Mesenteric fat pad (tissue), 1 donor: ENCODE measurements around the gene HNMT. TPM values are rescaled to one million over a fixed set of nuclear protein-coding genes. Genes with fewer than 3 reads are reported as not detected.
"Not testable (repeated sequence)": the region's sequence is repeated elsewhere in the genome, so short reads cannot be mapped to it uniquely, and the experiment has no call there.

Experiments
- DNase-seq: peaks from one replicate; pipeline ENCODE4 v3.0.0-alpha.2; 2020; ENCODE audit warnings: low spot score
- long read RNA-seq: library from polyadenylated mRNA; unstranded; transcript quantifications from one replicate; pipeline ENCODE4 v2.0.0, GENCODE V29; 2020
- total RNA-seq: library from RNA; stranded (reverse); fragmentation: NEBNext Ultra II Directional; extraction: Animal tissue kit (Norgen Biotek cat#: 25700); gene quantifications from one replicate; pipeline ENCODE4 v1.2.1, GENCODE V29; 2021
- donor health status: DM: yes; HTN: yes; CAD: no.

HNMT gene
- total RNA-seq, result 91.4 TPM
- long read RNA-seq, transcript HNMT-202 (6 exons, 3,295 nt), result major isoform, 123 of 152 reads
- long read RNA-seq, partial matches to known transcripts, result 1 of 152 reads
- long read RNA-seq, other reads (novel, unspliced or antisense), result 25 of 152 reads

GRCh38 chr2:137964066-137964858 is at the start of gene HNMT:
Gene HNMT, plus strand, starts transcription at chr2:137964473. Its CDS starts 19 bp downstream, at chr2:137964492.
- DNase-seq, result no peak

- DNase-seq, result no peak
Observed at GRCh38 chr2:137921105-137921880, 43.0 kb upstream of the HNMT start.

- DNase-seq, result not testable (repeated sequence)
Observed at GRCh38 chr2:137922171-137922570, 42.1 kb upstream of the HNMT start.

- DNase-seq, result no peak
Observed at GRCh38 chr2:137924019-137924418, 40.3 kb upstream of the HNMT start.

- DNase-seq, result no peak
Observed at GRCh38 chr2:137925599-137925998, 38.7 kb upstream of the HNMT start.

GRCh38 chr2:137927846-137928245 is 36.4 kb upstream of the HNMT start:
- DNase-seq, result no peak

GRCh38 chr2:137928547-137929518 is 35.4 kb upstream of the HNMT start:
- no peak for DNase-seq

- DNase-seq, result no peak
Observed at GRCh38 chr2:137929519-137929916, 34.8 kb upstream of the HNMT start.

- no peak for DNase-seq
Observed at GRCh38 chr2:137930146-137930545, 34.1 kb upstream of the HNMT start.

GRCh38 chr2:137935591-137935990 is 28.7 kb upstream of the HNMT start:
- no peak for DNase-seq

- DNase-seq, result no peak
Observed at GRCh38 chr2:137937246-137937645, 27.0 kb upstream of the HNMT start.

GRCh38 chr2:137937778-137938177 is 26.5 kb upstream of the HNMT start:
- no peak for DNase-seq

GRCh38 chr2:137938204-137938603 is 26.1 kb upstream of the HNMT start:
- DNase-seq, result no peak

- DNase-seq, result no peak
Observed at GRCh38 chr2:137939026-137939425, 25.2 kb upstream of the HNMT start.

GRCh38 chr2:137940154-137940553 is 24.1 kb upstream of the HNMT start:
- DNase-seq, result no peak

- DNase-seq, result no peak
Observed at GRCh38 chr2:137942037-137942832, 22.0 kb upstream of the HNMT start.

GRCh38 chr2:137942833-137943677 is 21.2 kb upstream of the HNMT start:
- DNase-seq, result no peak

GRCh38 chr2:137943678-137944347 is 20.5 kb upstream of the HNMT start:
- DNase-seq, result no peak

GRCh38 chr2:137944714-137945113 is 19.6 kb upstream of the HNMT start:
- no peak for DNase-seq
